IPS-15b (cell line): ENCODE measurements around the gene GPR162.
"Not testable (repeated sequence)": the region's sequence is repeated elsewhere in the genome, so short reads cannot be mapped to it uniquely, and the experiment has no call there.

Experiments
- H3K27me3 ChIP-seq: one replicate; pipeline ENCODE4 v1.6.1; 2013; ENCODE audit warnings: low read length; ENCODE audit not compliant: control insufficient read depth, insufficient read depth
- H3K36me3 ChIP-seq: one replicate; pipeline ENCODE4 v1.6.1; 2013; ENCODE audit warnings: low read length; ENCODE audit not compliant: control insufficient read depth, insufficient read depth
- H3K4me1 ChIP-seq: one replicate; pipeline ENCODE4 v1.6.1; 2013; ENCODE audit warnings: mild to moderate bottlenecking, low read length; ENCODE audit not compliant: control insufficient read depth, insufficient read depth
- H3K4me3 ChIP-seq: one replicate; pipeline ENCODE4 v1.5.1; 2013; ENCODE audit warnings: low read depth, low read length
- H3K9ac ChIP-seq: one replicate; pipeline ENCODE4 v1.6.1; 2013; ENCODE audit warnings: low read depth, mild to moderate bottlenecking, low read length
- H3K9me3 ChIP-seq: one replicate; pipeline ENCODE4 v1.6.1; 2013; ENCODE audit warnings: mild to moderate bottlenecking, low read length; ENCODE audit not compliant: control insufficient read depth, insufficient read depth

Gene GPR162

GRCh38 chr12:6858799-6859198 is 37.2 kb downstream of the GPR162 start:
- Histone ChIP-seq H3K36me3 (peaks cover 63% of the 10 kb centered on the region), H3K4me3 (no peak overlapping the region), H3K9ac (no peak overlapping the region), H3K27me3 (no peaks in the 10 kb centered on the region), H3K9me3 (no peaks in the 10 kb centered on the region), H3K4me1 (no peaks in the 10 kb centered on the region)

- Histone ChIP-seq H3K27me3 (no peaks in the 10 kb centered on the region), H3K4me1 (no peaks in the 10 kb centered on the region), H3K36me3 (peaks cover 75% of the 10 kb centered on the region), H3K9ac (no peak overlapping the region), H3K9me3 (no peaks in the 10 kb centered on the region), H3K4me3 (no peak overlapping the region)
These were observed 38.5 kb downstream of the GPR162 start for GRCh38 chr12:6860116-6860515.

GRCh38 chr12:6860942-6861341 is 39.3 kb downstream of the GPR162 start:
- Histone ChIP-seq H3K27me3 (no peaks in the 10 kb centered on the region), H3K9ac (no peak overlapping the region), H3K9me3 (no peaks in the 10 kb centered on the region), H3K4me3 (no peak overlapping the region), H3K36me3 (peaks cover 71% of the 10 kb centered on the region), H3K4me1 (peaks cover 5% of the 10 kb centered on the region)

- H3K4me3 ChIP-seq, result no peak overlapping the region
- H3K27me3 ChIP-seq, result no peaks in the 10 kb centered on the region
- no peak overlapping the region for H3K9ac ChIP-seq
- peaks cover 6% of the 10 kb centered on the region for H3K4me1 ChIP-seq
- no peaks in the 10 kb centered on the region for H3K9me3 ChIP-seq
- H3K36me3 ChIP-seq, result peaks cover 68% of the 10 kb centered on the region
These were observed 39.8 kb downstream of the GPR162 start for GRCh38 chr12:6861391-6861790.

- no peak overlapping the region for H3K4me3 ChIP-seq
- no peaks in the 10 kb centered on the region for H3K27me3 ChIP-seq
- H3K9me3 ChIP-seq, result no peaks in the 10 kb centered on the region
- peaks cover 52% of the 10 kb centered on the region for H3K36me3 ChIP-seq
- no peak overlapping the region for H3K9ac ChIP-seq
- H3K4me1 ChIP-seq, result peaks cover 10% of the 10 kb centered on the region
These were observed 41.4 kb downstream of the GPR162 start for GRCh38 chr12:6863033-6863432.

- Histone ChIP-seq H3K9me3 (no peaks in the 10 kb centered on the region), H3K4me1 (peaks cover 10% of the 10 kb centered on the region), H3K4me3 (no peak overlapping the region), H3K27me3 (no peaks in the 10 kb centered on the region), H3K36me3 (peaks cover 46% of the 10 kb centered on the region), H3K9ac (no peak overlapping the region)
These were observed 42.1 kb downstream of the GPR162 start for GRCh38 chr12:6863586-6864321.

- H3K9ac ChIP-seq, H3K4me3 ChIP-seq, H3K9me3 ChIP-seq, H3K27me3 ChIP-seq: not testable (repeated sequence)
- Histone ChIP-seq H3K4me1 (peaks cover 13% of the 10 kb centered on the region), H3K36me3 (peaks cover 48% of the 10 kb centered on the region)
These were observed 43.7 kb downstream of the GPR162 start for GRCh38 chr12:6865307-6865706.

- peak overlapping the region; percentile 38 for H3K9ac ChIP-seq
- H3K9me3 ChIP-seq, result no peaks in the 10 kb centered on the region
- peaks cover 13% of the 10 kb centered on the region for H3K4me1 ChIP-seq
- peak overlapping the region; percentile 57 for H3K4me3 ChIP-seq
- H3K27me3 ChIP-seq, result no peaks in the 10 kb centered on the region
- H3K36me3 ChIP-seq, result peaks cover 48% of the 10 kb centered on the region
These were observed 44.7 kb downstream of the GPR162 start for GRCh38 chr12:6866163-6866919.

- H3K27me3 ChIP-seq, result no peaks in the 10 kb centered on the region
- peak overlapping the region; percentile 57 for H3K4me3 ChIP-seq
- no peaks in the 10 kb centered on the region for H3K9me3 ChIP-seq
- H3K4me1 ChIP-seq, result peaks cover 13% of the 10 kb centered on the region
- peak overlapping the region; percentile 38 for H3K9ac ChIP-seq
- peaks cover 45% of the 10 kb centered on the region for H3K36me3 ChIP-seq
These were observed 45.3 kb downstream of the GPR162 start for GRCh38 chr12:6866920-6867412.

- Histone ChIP-seq H3K4me1 (peaks cover 13% of the 10 kb centered on the region), H3K9me3 (no peaks in the 10 kb centered on the region), H3K36me3 (peaks cover 51% of the 10 kb centered on the region), H3K4me3 (peak within 1 kb of the TSS; percentile 95), H3K27me3 (no peaks in the 10 kb centered on the region), H3K9ac (peak within 1 kb of the TSS; percentile 89)
These were observed 46.0 kb downstream of the GPR162 start, which contains the start of gene TPI1 for GRCh38 chr12:6867413-6868210. Gene TPI1 (plus strand): TSS chr12:6867531. CDS start chr12:6867567, 36 bp downstream.

GRCh38 chr12:6868211-6869048 is 46.8 kb downstream of the GPR162 start:
- peaks cover 13% of the 10 kb centered on the region for H3K4me1 ChIP-seq

More at GRCh38 chr12:6868211-6869048, 46.8 kb downstream of the GPR162 start:
- H3K36me3 ChIP-seq, result peaks cover 51% of the 10 kb centered on the region
- no peaks in the 10 kb centered on the region for H3K27me3 ChIP-seq
- peak overlapping the region; percentile 89 for H3K9ac ChIP-seq
- H3K4me3 ChIP-seq, result peak overlapping the region; percentile 95
- no peaks in the 10 kb centered on the region for H3K9me3 ChIP-seq
